ENCODE measurements around the gene TNRC6B.

TNRC6B gene

DNA sequence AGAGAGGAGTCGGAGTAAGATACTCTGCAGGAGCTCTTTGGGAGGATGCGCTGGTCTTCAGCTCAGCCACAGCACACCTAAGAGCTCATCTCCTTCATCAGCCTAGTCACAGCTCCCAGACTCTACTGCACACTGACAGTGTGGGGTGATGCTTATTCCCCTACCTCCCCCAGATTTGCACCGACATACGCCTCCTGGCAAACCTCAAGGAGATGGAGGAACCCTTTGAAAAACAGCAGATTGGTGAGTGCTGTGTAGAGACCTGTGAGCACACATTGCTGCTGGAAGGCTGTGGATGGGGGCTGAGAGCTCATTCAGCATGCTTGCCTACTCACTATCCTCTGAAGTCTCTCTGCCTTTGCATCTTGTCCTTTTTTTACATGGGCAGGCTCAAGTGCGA lies 183.4 kb downstream of the TNRC6B start:
- TF ChIP-seq CTCF (IDR thresholded peaks at IDR 0.05; ENCODE audit: low read depth, low read length), result no peak
- no peak for DNase-seq (ENCODE audit: low read depth in 2 of 2)
- no peak overlapping the region for H3K4me3 ChIP-seq (replicated peaks in 1 of 2; ENCODE audit: low read depth in 2 of 2, low read length in 2 of 2)

DNA sequence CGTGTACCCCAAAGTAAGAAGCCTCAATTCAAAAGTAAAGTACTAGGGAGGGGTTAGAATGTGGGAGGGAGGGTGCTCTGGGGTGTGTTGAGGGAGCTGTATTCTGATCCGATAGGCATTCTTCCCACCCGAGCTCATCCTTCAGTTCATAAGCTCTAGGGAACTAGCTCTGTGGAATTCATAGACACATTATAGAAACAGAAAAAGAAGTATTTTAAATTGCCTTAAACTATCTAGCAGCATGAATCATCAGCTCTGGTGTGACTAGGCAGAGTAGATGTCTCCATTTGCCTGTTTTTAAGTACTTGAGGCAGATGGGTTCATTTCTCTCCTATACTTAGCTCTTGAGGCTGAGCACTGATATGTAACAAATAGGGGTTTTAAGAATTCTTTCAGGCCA lies 185.3 kb downstream of the TNRC6B start:
- no peak overlapping the region for H3K4me3 ChIP-seq (replicated peaks in 1 of 2; ENCODE audit: low read depth in 2 of 2, low read length in 2 of 2)
- no peak for TF ChIP-seq CTCF (IDR thresholded peaks at IDR 0.05; ENCODE audit: low read depth, low read length)
- DNase-seq (ENCODE audit: low read depth in 2 of 2), result peak in 1 of 2 donors; percentile 22

GRCh38 chr22:40364431-40364830 lies 186.7 kb downstream of the TNRC6B start:
- DNase-seq (ENCODE audit: low read depth in 2 of 2), result no peak
- no peak overlapping the region for H3K4me3 ChIP-seq (replicated peaks in 1 of 2; ENCODE audit: low read depth in 2 of 2, low read length in 2 of 2)
- TF ChIP-seq CTCF (IDR thresholded peaks at IDR 0.05; ENCODE audit: low read depth, low read length), result no peak

DNA sequence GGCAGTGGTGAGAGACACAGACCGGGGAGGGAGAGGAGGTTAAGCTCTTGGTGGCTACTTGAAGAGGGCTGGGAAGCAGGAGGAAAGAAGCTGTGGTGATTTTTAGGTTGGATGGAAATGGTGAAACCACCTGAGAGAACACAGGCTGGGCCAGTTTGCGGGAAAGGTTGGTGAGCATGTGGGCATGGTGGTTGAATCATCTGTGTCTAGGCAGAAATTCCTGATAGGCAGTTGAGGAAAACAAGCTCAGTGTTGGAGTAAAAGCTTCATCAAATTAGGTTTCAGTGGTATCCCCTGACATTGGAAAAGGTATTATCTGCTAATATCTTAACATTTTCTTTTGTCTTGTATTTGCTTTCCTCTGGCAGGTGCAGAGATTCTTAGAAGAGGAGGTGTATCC lies 188.3 kb downstream of the TNRC6B start:
- no peak for DNase-seq (ENCODE audit: low read depth in 2 of 2)
- TF ChIP-seq CTCF (IDR thresholded peaks at IDR 0.05; ENCODE audit: low read depth, low read length), result no peak
- no peak overlapping the region for H3K4me3 ChIP-seq (replicated peaks in 1 of 2; ENCODE audit: low read depth in 2 of 2, low read length in 2 of 2)

- DNase-seq (ENCODE audit: low read depth in 2 of 2), result no peak
- TF ChIP-seq CTCF (IDR thresholded peaks at IDR 0.05; ENCODE audit: low read depth, low read length), result no peak
- no peak overlapping the region for H3K4me3 ChIP-seq (replicated peaks in 1 of 2; ENCODE audit: low read depth in 2 of 2, low read length in 2 of 2)
Observed at GRCh38 chr22:40367342-40367741, 189.6 kb downstream of the TNRC6B start.

DNA sequence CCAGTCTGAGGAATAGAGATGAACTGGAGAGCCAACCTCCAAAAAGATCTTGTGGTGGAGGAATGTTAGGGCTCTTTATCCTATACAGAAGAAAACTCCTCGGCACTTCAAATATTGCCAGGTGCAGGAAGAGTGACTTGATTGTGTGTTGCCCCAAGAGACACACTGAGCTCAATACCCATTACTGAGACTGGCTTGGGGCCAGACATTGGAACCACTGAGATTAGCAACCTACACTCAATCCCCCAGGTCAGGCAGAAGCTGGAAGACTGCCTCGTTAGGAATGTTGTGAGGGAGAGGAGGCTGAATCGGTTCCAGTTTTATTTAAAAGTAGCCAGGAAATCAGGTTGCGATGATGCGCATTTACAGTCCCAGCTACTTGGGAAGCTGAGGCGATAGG lies 190.3 kb downstream of the TNRC6B start:
- TF ChIP-seq CTCF (IDR thresholded peaks at IDR 0.05; ENCODE audit: low read depth, low read length), result no peak
- no peak overlapping the region for H3K4me3 ChIP-seq (replicated peaks in 1 of 2; ENCODE audit: low read depth in 2 of 2, low read length in 2 of 2)
- DNase-seq (ENCODE audit: low read depth in 2 of 2), result no peak

- no peak overlapping the region for H3K4me3 ChIP-seq (replicated peaks in 1 of 2; ENCODE audit: low read depth in 2 of 2, low read length in 2 of 2)
- TF ChIP-seq CTCF (IDR thresholded peaks at IDR 0.05; ENCODE audit: low read depth, low read length), result no peak
- DNase-seq (ENCODE audit: low read depth in 2 of 2), result no peak
Observed at GRCh38 chr22:40368836-40369235, 191.1 kb downstream of the TNRC6B start.

All from cardiac fibroblast (primary cell).